ENCODE data around the gene NCAPG2. TPM values are rescaled to one million over a fixed set of nuclear protein-coding genes. Genes with fewer than 3 reads are reported as not detected.
A peak's percentile ranks its signal among the peaks of the same experiment; 100 is the strongest.

NCAPG2 gene
- total RNA-seq, 1 experiment from 2014 or later, result 99.4 TPM

GRCh38 chr7:158612546-158612945, 92.1 kb downstream of the NCAPG2 start:
- Histone ChIP-seq H3K4ac (ENCODE audit: low read depth, low read length) (no peak overlapping the region), H3K56ac (ENCODE audit: insufficient read length, low read depth, low read length) (no peak overlapping the region), H3K18ac (ENCODE audit: insufficient read length, low read depth, low read length) (no peak overlapping the region), H3K4me2 (ENCODE audit: insufficient read depth, insufficient read length, low read length) (no peak overlapping the region), H2AFZ (ENCODE audit: low read length) (no peak overlapping the region), H2BK15ac (ENCODE audit: low read depth, low read length) (no peak overlapping the region), H3K14ac (ENCODE audit: insufficient read depth, low read length) (no peak overlapping the region), H2BK12ac (ENCODE audit: insufficient read length, low read depth, low read length) (no peak overlapping the region), H3T11ph (ENCODE audit: low read length) (no peak overlapping the region), H3K27ac (ENCODE audit: insufficient read length, low read depth, low read length) (no peak overlapping the region), H4K20me1 (ENCODE audit: control insufficient read depth, insufficient read depth, insufficient read length) (no peaks in the 10 kb centered on the region), H2BK120ac (ENCODE audit: low read depth, low read length, poor library complexity, severe bottlenecking) (no peak overlapping the region), H2BK5ac (ENCODE audit: insufficient read length, low read length) (no peak overlapping the region), H3K9me3 (ENCODE audit: control insufficient read depth, low read depth, low read length) (no peaks in the 10 kb centered on the region), H3K23me2 (ENCODE audit: insufficient read length, low read depth, low read length, poor library complexity, severe bottlenecking) (no peaks in the 10 kb centered on the region), H3K27me3 (ENCODE audit: insufficient read depth, low read length) (no peaks in the 10 kb centered on the region), H2BK20ac (ENCODE audit: low read depth, low read length, poor library complexity, severe bottlenecking) (no peak overlapping the region), H3K79me1 (ENCODE audit: insufficient read depth, low read depth, low read length, poor library complexity, severe bottlenecking) (no peaks in the 10 kb centered on the region), H3K4me1 (ENCODE audit: insufficient read depth, low read length) (peaks cover under 1% of the 10 kb centered on the region; the same call in 1 of the 2 replicates), H3K9ac (ENCODE audit: extremely low read depth, insufficient read length, low read length) (no peak overlapping the region), H4K8ac (replicated peaks; ENCODE audit: insufficient read length, low read depth, low read length) (no peak overlapping the region), H2AK5ac (ENCODE audit: insufficient read length, low read length) (no peak overlapping the region), H4K91ac (ENCODE audit: insufficient read length, low read depth, low read length) (no peak overlapping the region), H3K23ac (ENCODE audit: insufficient read length, low read depth, low read length) (no peak overlapping the region), H4K5ac (ENCODE audit: insufficient read length, low read depth, low read length) (no peak overlapping the region), H3K79me2 (ENCODE audit: insufficient read depth, low read length) (no peaks in the 10 kb centered on the region)
- Mint-ChIP-seq H3K4me1 (peaks cover 16 to 22% of the 10 kb centered on the region in 2 experiments), H3K36me3 (ENCODE audit: insufficient read depth in 1 of 3, low read depth in 3 of 3) (peaks cover 5 to 29% (median 20%) of the 10 kb centered on the region in 3 experiments; a peak in 6 of 7 replicates), H3K27me3 (ENCODE audit: low read depth) (no peaks in the 10 kb centered on the region), H3K4me3 (no peak overlapping the region), H3K9me3 (no peaks in the 10 kb centered on the region), H3K27ac (peak overlapping the region in 1 of 3 experiments; percentile 14; a peak in 1 of 7 replicates)
- DNase-seq, result no peak
- TF ChIP-seq, protein P1, sequence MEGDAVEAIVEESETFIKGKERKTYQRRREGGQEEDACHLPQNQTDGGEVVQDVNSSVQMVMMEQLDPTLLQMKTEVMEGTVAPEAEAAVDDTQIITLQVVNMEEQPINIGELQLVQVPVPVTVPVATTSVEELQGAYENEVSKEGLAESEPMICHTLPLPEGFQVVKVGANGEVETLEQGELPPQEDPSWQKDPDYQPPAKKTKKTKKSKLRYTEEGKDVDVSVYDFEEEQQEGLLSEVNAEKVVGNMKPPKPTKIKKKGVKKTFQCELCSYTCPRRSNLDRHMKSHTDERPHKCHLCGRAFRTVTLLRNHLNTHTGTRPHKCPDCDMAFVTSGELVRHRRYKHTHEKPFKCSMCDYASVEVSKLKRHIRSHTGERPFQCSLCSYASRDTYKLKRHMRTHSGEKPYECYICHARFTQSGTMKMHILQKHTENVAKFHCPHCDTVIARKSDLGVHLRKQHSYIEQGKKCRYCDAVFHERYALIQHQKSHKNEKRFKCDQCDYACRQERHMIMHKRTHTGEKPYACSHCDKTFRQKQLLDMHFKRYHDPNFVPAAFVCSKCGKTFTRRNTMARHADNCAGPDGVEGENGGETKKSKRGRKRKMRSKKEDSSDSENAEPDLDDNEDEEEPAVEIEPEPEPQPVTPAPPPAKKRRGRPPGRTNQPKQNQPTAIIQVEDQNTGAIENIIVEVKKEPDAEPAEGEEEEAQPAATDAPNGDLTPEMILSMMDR (conservative IDR thresholded peaks at IDR 0.05), result no peak
- no CpG with 5 or more reads among the region's 4 CpGs for WGBS (ENCODE audit: extremely low coverage, insufficient read length, low lambda C conversion rate)
